GM18517 (cell line): ENCODE data around the gene WNT2B.
"Not testable (repeated sequence)": the region's sequence is repeated elsewhere in the genome, so short reads cannot be mapped to it uniquely, and the experiment has no call there.

Experiments used
- ATAC-seq: cut with Tn5 transposase; IDR thresholded peaks from one replicate; pipeline ENCODE4 v1.9.1; 2021; ENCODE audit warnings: mild to moderate bottlenecking, moderate library complexity; ENCODE audit not compliant: unreplicated experiment

The WNT2B gene

DNA sequence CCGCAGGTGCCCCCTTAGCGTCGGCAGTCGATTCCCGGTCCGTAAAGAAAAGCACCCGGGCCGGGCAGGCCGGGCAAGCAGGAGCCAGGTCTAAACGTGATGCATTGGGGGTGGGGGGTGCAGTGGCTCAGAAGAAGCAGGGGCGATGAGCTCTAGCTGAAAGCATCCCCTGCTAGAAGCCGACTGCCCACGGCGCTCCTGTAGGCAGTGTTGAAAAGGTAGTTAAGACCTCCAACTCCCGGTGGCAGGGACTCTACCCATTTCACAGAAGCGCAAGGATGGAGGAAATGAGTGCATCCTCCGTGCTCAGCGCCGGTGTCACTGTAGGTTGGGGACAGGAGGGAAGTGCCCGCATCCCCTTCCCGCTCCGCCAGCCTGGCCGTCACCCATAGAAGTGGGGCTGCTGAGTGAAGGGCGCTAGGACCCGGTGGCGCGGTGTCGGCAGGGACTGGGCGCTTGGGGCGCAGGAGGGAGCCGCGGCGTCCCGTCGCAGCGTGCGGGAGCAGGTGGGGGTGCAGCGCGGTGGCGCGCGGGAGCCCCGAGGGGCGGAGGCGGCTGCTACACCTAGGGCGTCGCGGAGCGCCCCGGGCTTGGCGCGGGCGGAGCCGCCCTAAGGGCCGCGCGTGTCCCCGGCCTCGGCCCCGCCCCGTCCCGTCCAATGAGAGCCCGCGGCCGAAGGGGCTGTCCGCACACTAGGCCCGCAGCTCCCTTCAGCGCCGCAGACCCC, at the start of gene WNT2B:
Gene WNT2B (plus strand): TSS at position 688 of the 727 bp plus-strand sequence. CDS start 298 bp downstream, outside the sequence.
- ATAC-seq: no peak

DNA sequence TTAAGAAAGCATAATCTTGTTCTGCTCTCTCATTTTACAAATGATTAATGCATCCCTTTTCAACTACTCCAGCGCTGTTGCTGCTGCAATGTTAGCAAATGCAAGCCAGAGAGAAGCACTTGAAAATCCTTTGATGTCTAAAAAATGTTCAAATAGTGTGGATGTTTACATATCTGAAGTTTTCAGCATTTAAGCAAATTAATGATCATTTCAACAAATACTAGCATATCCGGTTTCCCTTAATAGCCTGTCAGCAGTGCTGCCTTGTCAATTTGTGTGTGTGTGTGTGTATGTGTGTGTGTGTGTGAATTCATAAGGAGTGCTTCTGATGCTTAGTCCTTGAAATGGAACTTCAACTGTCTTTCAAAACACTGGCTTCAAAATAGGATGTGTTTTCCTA, 48.1 kb upstream of the WNT2B start:
- ATAC-seq: no peak

DNA sequence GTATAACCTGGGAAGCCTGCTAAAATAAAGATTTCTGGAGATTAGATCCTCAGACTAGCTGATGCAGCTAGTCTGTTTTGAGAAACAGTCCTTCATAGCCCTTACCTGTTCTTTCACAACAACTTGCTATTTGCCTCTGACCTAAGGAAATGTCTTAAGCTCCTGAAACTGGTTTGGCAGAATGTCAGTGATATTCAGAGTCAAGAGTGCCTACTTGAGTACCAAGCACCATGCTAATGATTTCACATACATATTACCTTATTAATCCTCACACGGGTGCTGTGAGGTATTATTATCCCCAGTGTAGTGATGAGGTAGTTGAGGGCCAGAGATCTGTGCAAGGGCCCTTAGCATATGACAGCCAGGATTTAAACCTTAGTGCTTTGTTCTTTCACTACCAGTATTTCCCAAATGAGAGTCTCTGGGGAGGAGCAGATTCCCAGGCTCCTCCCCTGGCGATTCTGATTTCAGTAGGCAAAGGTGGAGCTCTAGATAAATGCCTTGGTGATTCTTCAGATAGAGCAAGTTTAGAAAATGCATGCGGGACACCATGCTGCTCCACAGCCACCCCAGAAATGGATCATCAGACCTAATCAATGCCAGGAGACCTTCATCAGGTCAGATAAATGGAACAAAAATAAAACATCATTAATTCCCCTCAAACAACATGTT, 47.4 kb upstream of the WNT2B start:
- ATAC-seq: no peak

DNA sequence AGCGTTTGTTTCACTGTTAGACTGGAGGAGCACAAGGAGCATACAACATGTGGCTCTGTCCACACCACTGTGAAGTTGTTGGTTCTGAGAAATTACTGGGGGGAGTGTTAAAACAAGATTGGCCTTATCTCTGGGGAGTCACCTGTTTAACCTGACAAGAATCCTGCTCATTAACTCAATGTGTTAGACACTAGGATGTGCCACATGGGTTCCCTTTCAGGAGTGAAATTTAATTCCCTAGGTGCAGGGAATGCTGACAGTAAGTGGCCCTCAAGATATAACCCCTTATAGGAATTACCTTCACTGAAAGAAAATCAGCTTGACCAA, 45.8 kb upstream of the WNT2B start:
- no peak for ATAC-seq

DNA sequence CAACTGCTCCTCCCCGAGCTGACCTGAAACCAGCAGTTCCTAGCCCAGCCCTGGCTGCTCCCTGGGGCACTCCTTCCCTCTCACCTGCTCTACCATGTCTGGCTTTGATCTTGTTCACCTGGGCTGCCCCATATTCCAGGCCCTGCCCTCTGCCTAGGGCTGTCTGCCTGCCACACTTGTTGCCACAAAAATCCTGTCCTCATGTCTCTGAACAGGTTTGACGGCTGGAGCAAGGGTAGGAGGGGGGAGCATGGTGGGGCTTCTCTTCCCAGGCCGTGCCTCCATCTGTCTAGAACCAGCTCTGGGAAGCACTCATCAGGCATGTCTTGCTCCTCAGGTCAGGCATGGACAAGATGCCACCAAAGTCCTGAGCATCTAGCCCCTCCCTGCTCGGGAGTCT, 44.3 kb upstream of the WNT2B start:
- no peak for ATAC-seq

DNA sequence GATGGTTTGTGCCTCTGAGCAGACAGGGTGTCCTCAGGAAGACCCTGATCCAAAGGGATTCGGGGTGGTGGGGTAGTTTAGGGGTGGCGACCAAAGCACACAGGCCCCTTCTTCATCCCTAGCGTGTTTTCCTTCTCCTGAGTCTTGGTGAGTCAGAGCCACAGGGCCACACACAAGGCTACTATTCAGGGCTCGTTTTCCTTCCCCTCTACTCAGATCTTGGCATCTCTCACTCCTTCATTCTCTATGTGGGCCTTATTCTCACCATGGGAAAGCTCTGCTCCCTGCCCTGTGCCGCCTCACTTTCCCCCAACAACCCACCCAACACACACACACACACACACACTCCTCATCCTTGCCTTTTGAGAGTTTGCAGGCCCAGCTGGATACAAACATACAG, 43.6 kb upstream of the WNT2B start:
- no peak for ATAC-seq

DNA sequence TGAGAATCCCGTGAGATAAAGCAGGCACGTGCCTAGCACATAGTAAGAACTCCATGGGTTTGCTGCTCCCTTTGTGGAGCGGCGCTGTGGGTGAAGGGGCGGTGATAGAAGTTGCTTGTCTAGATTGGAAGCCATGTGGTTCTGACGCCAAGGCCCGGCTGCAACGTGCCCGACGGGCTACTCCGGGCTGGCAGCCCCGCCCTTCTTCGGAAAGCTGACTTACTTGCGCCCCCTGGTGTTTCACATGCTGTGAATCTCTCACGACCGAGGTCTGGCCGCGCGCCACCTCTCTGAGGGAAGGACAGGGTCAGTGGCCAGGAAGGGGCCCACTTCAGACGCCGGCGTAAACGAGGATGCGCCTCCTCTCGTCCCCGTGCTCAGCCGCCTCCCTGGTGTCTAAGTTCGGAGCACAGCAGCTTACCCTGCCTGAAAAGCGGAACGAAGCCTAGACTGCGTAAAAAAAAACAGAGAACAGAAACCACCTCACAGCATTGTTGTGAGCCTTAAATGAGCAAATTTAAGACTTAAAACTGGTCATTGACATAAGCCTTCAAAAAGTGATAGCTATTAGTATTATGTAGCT, 42.6 kb upstream of the WNT2B start:
- ATAC-seq: peak; percentile 88

DNA sequence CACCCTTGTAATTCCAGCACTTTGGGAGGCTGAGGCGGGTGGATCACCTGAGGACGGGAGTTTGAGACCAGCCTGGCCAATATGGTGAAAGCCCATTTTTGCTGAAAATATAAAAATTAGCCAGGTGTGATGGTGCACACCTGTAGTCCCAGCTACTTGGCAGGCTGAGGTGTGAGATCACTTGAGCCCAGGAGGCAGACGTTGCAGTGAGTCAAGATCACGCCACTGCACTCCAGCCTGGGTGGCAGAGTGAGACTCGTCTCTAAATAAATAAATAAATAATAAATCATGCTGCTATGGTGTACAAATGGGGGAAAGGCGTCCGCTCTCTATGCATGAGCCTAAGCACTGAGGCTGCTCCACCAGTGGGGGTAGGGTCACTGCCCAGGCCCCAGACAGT, 38.4 kb upstream of the WNT2B start:
- not testable (repeated sequence) for ATAC-seq

DNA sequence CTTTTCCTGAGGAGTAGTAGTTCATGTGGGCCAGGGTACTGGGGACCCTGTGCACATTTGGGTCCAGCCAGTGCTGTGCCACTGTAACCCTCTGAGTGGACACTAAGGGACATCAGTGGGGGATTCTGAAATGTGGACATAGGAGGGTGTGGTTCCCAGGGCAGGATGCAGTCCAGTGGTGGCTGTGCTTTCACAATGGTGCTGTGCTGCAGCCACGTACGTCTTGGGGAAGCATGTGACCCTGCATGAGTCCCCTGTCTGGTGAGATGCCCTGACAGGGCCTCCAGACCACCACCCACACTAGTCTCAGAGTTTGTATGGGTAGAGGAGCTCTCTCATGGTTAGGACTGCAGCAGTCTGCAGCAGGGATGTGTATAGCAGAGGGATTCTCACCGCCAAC, 37.8 kb upstream of the WNT2B start:
- no peak for ATAC-seq

DNA sequence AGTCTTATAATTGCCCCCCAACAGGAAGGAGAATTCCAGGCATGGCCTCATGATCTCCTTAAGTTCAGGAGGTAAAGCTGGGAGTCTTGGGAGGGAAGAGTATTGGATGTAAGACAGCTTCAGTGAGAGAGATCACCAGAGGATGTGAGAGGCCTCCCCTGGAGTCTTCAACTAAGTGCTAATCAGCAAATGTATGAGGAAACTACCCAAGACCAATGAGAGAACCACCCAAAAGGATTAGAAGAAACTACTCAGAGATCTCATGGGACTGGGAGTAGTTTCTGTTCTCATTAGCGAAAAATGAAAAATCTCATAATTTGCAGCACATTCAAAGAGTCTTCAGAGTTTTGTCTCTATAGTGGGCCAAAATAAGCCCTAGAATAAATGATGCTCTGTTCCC, 36.6 kb upstream of the WNT2B start:
- no peak for ATAC-seq

DNA sequence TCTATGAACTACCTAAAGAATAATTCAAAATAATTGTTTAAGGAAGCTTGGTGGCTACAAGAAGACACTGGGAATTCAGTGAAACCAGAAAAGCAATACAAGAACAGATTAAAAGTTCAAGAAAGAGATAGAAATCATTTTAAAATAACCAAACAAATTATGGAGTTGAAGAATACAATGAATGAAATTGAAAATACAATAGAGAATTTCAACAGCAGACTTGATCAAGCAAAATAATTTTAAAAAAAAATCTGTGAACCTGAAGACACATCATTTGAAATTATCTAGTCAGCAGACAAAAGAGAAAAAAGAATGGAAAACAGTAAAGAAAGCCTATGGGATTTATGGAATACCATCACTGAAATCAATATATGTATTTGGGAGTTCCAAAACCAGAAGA, 31.2 kb upstream of the WNT2B start:
- ATAC-seq: no peak

DNA sequence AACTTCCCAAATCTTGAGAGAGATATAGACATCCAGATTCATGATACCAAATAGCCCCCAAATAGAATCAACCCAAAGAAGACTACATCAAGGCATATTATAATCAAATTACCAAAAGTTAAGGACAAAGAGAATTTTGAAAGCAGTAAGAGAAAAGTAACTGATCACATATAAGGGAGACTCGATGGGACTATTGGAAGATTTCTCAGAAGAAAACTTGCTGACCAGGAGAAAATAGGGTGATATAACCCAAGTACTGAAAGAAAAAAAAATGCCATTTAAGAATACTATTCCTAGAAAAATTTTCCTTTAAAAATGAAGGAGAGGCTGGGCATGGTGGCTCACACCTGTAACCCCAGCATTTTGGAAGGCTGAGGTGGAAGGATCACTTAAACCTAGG, 30.5 kb upstream of the WNT2B start:
- no peak for ATAC-seq

DNA sequence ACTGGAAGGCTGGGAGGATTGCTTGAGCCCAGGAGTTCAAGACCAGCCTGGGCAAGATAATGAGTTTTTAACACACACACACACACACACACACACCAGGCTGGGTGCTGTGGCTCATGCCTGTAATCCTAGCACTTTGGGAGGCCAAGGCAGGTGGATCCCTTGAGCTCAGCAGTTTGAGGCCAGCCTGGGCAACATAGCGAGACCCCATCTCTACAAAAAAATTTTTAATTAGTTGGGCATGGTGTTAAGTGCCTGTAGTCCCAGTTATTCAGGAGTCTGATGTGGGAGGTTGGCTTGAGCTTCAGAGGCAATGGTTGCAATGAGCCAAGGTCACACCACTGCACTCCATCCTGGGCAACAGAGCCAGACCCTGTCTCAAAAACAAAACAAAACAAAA, 22.7 kb upstream of the WNT2B start:
- ATAC-seq: not testable (repeated sequence)

DNA sequence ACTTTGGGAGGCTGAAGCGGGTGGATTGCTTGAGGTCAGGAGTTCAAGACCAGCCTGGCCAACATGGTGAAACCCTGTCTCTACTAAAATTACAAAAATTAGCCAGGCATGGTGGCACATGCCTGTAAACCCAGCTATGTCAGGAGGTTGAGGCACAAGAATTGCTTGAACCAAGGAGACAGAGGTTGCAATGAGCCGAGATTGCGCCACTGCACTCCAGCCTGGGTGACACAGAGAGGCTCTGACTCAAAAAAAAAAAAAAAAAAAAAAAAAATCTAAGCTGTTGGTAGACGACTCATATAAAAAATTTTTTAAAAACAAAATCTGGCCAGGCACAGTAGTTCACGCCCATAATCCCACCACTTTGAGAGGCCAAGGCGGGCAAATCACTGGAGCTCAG, 21.1 kb upstream of the WNT2B start:
- ATAC-seq: not testable (repeated sequence)

DNA sequence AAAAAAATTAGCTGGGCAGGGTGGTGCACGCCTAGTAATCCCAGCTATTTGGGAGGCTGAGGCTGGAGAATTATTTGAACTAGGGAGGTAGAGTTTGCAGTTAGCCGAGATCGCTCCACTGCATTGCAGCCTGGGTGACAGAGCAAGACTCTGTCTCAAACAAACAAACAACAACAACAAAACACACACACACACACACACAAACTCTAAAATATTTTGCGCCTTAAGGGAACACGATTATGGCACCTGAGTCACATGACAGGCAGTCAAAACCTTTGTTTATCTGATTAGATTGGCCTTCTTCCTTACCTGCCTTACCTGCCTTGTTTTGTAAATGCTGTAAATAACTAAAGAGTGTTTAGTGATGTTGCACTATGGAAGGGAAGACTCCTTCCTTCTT, 20.6 kb upstream of the WNT2B start:
- ATAC-seq: no peak

DNA sequence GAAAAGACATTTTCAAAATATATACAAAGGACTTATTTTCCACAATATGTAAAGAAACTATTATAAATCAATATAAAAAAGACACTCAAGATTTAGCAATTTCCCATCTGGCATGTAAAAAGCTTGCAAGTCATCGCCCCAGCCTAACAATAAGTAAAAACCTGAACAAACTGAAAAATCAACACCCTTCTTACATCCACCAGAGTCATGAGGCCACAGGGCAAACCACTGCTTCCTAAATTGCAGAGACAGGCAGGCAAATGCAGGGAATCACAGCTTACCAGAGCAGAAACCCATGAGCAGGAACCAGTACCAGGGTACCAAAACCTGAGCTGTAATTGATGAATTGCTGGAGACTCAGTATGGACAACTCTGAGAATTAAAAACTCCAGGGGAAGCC, 16.7 kb upstream of the WNT2B start:
- no peak for ATAC-seq

DNA sequence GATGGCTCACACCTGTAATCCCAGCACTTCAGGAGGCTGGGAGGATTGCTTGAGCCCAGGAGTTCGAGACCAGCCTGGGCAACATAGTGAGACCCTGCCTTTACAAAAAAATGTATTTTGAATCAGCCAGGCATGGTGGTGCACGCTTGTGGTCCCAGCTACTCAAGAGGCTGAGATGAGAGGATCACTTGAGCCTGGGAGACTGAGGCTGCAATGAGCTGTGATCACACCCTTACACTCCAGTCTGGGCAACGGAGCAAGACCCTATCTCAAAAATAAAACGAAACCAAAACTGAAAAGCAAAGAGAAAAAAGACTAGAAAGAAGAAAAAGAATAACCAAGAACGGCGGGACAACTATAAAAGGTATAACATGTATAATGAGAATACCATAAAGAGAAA, 15.4 kb upstream of the WNT2B start:
- ATAC-seq: no peak

DNA sequence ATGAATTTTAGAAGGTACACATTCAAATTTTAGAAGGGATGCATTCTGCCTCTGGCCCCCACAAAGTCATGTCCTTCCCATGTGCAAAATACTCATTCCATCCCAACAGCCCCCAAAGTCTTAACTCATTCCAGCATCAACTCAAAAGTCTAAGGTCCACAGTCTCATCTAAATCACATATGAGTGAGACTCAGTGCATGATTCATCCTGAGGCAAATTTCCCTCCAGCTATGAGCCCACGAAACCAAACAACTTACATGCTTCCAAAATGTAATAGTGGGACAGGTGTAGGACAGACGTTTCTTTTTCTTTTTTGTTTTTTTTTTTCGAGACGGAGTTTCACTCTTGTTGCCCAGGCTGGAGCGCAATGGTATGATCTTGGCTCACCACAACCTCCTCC, 12.5 kb upstream of the WNT2B start:
- no peak for ATAC-seq

DNA sequence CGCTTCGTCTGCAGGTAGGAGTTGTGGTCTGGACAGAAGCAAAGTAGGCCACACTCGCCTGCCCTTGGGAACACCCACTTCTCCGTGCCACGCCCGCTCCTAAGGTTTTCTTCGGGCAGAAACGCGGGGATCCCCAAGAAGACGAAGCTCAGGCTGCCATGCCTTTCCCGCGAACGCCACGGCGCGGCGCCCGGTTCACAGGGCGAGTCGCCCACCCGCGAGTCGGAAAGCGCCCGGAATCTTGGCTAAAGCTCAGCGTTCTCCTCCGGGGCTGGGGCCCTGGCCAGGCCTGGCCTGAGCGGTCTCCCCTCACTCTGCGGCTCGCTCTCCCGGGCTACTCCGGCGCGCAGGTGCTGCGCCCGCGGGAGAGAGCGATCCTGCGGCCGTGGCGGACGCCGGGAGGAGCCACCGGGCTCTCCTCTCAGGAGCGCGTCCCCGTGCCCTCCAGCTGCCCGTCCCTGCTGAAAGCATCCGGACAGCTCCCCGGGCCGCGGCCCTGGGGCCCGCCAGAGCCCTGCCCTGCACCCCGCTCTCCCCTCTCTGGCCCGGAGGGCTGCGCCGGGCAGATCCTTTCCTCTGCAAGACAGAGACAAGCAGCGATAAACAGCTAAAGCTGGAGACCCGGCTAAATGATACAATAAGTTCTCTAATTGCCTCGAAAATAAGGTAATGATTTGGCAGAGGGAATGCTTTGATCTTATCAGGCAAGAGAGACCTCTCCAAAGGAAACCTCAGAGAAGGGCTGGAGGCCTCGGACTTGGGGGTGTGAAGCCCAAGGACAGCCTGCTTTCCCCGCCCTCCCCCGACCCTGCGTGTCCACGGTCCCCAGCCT, 6.7 kb upstream of the WNT2B start:
- ATAC-seq: no peak

DNA sequence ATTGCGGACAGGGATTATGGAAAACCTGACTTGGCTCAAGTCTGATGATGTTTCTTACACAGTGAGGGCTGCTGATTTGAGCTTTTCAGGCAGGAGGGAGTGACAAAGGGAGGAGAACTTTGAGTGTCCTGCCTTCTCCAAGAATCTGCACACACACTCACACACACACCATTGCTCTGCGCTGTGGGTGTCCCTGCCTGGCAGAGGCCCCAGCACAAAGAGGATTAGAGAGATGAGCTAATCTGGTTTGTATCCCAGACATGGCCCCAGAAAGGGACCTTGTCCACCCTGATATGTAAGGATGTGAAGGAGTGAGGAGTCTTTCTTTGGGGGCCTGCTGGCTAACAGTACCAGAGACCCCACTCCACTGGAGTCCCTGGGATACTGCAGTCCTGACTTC, 5.9 kb upstream of the WNT2B start:
- ATAC-seq: no peak

DNA sequence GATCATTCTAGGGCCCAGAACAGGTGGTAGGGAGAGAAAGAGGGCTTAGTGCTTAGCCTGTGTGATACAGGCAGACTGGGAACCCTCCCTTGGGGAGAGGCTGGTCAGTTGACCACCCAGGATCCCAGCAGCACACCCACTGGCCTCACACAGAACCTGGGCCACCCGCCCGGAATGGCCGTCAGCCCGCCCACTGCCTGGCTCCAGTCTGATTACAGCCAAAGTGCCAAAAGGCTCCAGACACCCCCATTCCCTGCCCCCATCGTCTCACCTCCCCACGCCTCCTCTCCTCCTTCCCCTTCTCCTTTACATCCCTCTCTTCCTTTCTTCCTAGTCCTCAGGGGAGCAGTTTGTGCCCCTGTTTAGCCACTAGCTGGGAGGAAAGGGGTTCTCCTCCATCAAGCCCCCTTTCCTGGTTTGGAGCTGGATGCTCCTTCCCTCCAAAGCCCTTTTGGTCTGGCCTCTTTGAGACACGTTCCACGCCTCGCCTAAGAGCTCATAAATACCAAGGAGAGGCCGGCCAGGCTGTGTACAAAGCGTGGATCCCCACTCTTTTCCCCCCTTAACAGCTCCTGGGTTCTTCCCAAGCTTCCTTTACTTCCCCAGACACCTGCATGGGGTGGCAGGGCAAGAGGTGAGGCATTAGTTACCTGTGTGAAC, 4.6 kb upstream of the WNT2B start:
- ATAC-seq: no peak
